SHP77 (cell line): Measurements from ENCODE around the gene IDE.
"Not testable (repeated sequence)": the region's sequence is repeated elsewhere in the genome, so short reads cannot be mapped to it uniquely, and the experiment has no call there.

ENCODE experiments used
- DNase-seq, 2 experiments: peaks; one replicate each; lab custom pipeline; 2025; lab: John Stamatoyannopoulos, UW

IDE gene

DNA sequence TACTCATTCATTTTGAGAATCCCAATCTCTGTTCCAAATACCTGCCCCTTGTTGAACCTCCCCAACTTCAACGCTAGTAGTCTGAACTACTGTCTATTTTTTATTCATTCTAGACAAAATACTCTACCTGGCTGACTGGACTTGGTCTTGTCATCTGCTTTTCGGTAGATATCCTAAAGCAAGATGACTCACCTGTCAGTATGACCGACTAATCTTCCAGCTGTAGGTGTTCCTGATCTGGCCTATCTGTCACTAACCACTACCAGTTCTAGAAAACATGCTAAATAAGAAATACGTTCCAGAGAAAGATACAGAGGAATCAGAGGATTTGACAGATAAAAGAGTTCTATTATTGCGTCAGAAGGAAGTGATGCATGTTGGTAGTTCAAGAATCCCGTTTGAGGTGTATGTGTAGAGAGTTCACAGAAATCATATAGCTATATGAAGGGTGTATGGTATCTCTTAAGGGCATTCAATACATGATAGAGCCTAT, 81.1 kb downstream of the IDE start:
- DNase-seq: no peak

GRCh38 chr10:92490387-92490786, 83.5 kb downstream of the IDE start:
- no peak for DNase-seq

GRCh38 chr10:92486637-92487036, 87.3 kb downstream of the IDE start:
- no peak for DNase-seq

- no peak for DNase-seq
Measured at GRCh38 chr10:92483539-92483938, 90.4 kb downstream of the IDE start.

DNA sequence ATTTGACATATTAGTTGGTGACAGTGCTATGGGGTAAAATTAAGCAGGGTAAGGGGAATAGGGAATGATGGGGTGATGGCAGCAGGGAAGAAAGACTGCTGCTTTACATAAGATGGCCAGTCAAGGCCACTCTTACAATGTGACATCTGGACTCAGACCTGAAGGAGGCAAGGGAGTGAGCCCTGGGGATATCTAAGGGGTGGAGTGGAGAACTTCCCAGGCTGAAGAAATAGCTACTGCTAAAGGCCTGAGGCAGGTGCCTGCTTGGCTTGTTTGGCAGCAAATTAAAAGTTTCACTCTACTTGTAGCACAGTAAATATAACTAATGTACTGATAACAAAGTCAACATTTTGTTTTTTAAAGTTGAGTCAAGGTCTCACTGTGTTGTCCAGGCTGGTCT, 93.5 kb downstream of the IDE start:
- DNase-seq: no peak

- DNase-seq: no peak
Measured at GRCh38 chr10:92479547-92479946, 94.3 kb downstream of the IDE start.

- DNase-seq: no peak
Measured at GRCh38 chr10:92478536-92478935, 95.4 kb downstream of the IDE start.

GRCh38 chr10:92475357-92475868, 98.5 kb downstream of the IDE start:
- no peak for DNase-seq

DNA sequence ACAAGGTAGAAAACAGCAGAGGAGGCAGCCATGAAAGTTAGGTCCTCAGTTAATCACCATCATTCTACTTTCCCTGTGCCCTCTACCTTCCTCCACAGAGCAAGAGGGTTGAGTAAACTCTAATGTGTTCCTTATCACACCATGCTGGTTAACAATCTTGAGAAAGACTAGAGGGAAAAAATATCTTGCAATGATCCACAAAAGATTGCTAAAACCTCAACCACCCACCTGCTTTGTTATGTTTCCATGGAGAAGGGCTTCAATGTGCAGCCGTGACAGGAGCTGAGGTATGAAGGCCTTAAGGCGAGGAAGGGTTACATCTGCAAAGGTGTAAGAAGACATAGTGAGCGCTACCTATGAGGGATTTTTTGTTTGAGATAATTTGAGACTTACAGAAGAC, 103.9 kb downstream of the IDE start:
- no peak for DNase-seq

- DNase-seq: no peak
Measured at GRCh38 chr10:92464364-92464763, 109.5 kb downstream of the IDE start.

DNA sequence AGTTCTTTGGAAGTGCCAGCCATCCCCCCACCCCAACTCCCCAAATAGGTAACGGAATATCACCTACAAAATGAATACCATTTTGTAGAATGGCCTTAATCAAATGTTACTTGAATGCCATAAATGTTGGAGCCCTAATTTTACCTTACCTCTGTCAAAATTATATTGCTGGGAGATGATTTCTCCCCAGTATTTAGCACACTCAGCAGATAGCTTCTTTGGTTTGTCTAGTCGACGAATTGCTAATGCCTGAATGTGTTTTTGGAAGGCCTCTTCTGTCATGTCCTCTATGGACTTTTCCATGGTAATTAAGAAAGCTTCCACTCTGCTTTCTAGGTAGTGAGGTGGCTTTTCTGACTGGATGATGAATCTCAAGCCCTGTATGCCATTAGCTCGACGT, 110.3 kb downstream of the IDE start:
- DNase-seq: no peak

GRCh38 chr10:92454955-92455354, 118.9 kb downstream of the IDE start:
- DNase-seq: not testable (repeated sequence)

DNA sequence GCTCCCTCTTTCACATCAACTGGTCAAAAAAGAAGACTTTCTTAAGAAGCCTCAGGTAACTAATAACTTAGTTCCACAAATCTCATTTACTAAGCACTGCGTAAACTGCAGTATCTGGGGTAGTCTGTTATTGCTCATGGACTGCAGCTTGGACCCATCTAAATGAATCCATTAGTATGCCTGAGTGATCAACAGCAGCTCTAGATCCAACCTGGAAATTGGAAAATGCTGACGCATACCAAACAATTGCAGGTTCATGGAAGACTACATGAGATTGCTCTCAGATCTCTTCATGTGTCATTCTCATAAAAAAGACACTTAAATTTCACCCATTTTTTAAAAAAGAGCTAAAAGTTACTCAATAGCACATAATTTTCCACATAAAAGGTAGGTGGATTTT, 121.6 kb downstream of the IDE start:
- no peak for DNase-seq

- no peak for DNase-seq
Measured at GRCh38 chr10:92451431-92451830, 122.5 kb downstream of the IDE start.

DNA sequence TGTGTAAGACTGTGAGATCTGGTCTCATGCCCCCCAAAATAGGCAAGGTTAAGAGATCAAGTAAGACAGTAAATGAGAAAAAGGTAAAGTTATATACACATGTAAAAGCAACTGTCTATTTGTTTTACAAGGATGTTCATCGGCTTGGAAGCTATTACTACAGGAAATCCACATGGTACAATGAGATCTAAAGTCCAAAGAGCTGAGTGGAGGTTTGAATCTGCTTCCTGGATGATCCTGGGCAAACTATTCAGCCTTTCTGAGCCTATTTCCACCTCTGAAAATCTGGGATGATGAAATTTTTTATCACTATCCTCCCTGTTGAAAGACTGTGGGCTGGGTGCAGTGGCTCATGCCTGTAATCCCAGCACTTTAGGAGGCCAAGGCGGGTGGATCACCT, 123.0 kb downstream of the IDE start:
- no peak for DNase-seq

GRCh38 chr10:92440578-92440977, 133.3 kb downstream of the IDE start:
- DNase-seq: no peak

GRCh38 chr10:92438220-92438619, 135.7 kb downstream of the IDE start:
- DNase-seq: no peak

GRCh38 chr10:92436611-92437010, 137.3 kb downstream of the IDE start:
- DNase-seq: no peak

DNA sequence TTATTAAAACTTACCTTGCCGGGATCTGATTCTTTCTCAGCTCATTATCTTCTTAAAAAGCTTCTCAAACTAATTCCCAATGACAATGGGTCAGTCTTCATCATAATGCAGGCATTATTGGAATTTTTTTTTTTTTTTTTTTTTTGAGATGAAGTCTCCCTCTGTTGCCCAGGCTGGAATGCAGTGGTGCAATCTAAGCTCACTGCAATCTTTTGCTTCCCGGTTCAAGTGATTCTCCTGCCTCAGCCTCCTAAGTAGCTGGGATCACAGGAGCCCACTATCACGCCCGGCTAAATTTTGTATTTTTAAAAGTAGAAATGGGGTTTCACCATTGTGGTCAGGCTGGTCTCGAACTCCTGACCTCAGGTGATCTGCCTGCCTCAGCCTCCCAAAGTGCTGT, 137.8 kb downstream of the IDE start:
- not testable (repeated sequence) for DNase-seq

- no peak for DNase-seq
Measured at GRCh38 chr10:92434385-92434784, 139.5 kb downstream of the IDE start.

- no peak for DNase-seq
Measured at GRCh38 chr10:92432596-92432995, 141.3 kb downstream of the IDE start.

DNA sequence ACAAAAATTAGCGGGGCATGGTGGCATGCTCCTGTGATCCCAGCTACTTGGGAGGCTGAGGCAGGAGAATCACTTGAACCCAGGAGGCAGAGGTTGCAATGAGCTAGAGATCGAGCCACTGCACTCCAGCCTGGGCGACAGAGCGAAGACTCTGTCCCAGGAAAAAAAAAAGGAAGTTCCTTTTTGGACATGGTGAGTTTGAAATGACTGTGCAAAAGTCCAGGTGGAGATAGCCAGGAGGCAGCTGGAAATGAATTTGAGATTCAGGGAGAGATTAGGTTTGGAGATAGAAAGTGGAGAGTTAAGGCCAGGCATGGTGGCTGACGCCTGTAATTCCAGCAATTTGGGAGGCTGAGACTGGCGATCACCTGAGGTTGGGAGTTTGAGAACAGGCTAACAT, 143.8 kb downstream of the IDE start:
- DNase-seq: no peak

DNA sequence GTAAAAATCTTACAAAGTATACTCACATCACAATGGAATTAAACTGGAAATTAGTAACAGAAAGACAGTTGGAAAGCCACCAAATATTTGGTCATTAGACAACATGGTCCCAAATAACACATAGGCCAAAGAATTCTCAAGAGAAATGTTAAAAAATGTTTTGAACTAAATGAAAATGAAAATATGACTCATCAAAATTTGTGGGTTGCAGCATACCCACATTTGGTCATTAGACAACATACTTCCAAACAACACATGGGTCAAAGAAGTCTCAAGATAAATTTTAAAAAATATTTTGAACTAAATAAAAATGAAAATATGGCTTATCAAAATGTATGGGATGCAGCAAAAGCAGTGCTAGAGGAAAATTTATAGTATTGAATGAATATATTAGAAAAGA, 152.3 kb downstream of the IDE start:
- no peak for DNase-seq

DNA sequence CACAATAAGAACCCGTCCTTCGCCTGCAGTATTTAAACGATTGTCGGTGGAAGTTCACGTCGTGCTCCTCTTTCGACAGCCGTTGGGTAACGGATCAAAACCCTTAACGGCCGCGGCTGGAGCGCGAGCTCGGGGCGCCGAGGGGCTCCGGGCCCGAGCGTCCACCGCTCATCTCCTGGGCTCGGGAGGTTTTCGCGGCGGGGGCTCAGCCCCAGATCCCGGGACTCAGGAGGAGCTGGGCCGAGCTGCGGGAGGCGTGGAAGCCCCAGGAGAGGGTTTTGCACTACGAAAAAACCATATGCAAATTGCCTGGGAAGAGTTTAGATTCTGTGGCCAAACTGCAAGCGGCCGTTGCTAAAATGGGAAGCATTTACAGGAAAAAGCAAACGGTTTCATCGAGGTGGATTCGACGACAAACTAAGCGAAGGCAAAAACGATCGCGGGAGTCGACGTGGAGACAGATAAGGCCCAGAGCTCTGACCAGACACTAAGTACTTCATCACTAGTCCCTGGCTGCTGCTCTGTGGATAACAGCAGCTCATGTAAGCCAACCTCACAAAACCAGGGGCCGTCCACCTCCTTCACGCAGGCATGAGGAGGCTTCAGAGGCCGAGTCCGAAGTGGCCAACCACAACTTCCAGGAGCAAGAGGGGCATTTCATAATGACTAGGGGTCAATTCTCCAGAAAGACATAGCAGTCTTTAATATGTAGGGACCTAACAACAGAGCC, 153.2 kb downstream of the IDE start:
- no peak for DNase-seq
